ENCODE data around the gene COL5A1.

- TF ChIP-seq EP300 (IDR thresholded peaks at IDR 0.05; ENCODE audit: low read depth) (no peak), CTCF (IDR thresholded peaks at IDR 0.05) (no peak)
Measured at GRCh38 chr9:134891713-134892112, 250.1 kb downstream of the COL5A1 start.
